GM21737 (cell line): ENCODE measurements around the gene AP3S1.
A peak's percentile ranks its signal among the peaks of the same experiment; 100 is the strongest.
"Not testable (repeated sequence)": the region's sequence is repeated elsewhere in the genome, so short reads cannot be mapped to it uniquely, and the experiment has no call there.

Experiments
- ATAC-seq: cut with Tn5 transposase; IDR thresholded peaks from one replicate; pipeline ENCODE4 v1.9.1; 2021; ENCODE audit warnings: mild to moderate bottlenecking, moderate library complexity; ENCODE audit not compliant: unreplicated experiment

Gene AP3S1

GRCh38 chr5:115824983-115825382 lies 16.8 kb upstream of the AP3S1 start:
- ATAC-seq, result not testable (repeated sequence)

GRCh38 chr5:115825948-115826347 lies 15.8 kb upstream of the AP3S1 start:
- no peak for ATAC-seq

- no peak for ATAC-seq
These were observed 11.8 kb upstream of the AP3S1 start for GRCh38 chr5:115829913-115830312.

- ATAC-seq, result no peak
These were observed 10.5 kb upstream of the AP3S1 start for GRCh38 chr5:115831163-115831768.

- no peak for ATAC-seq
These were observed 6.3 kb upstream of the AP3S1 start for GRCh38 chr5:115835481-115835880.

GRCh38 chr5:115838885-115839518 lies 2.7 kb upstream of the AP3S1 start:
- no peak for ATAC-seq

- no peak for ATAC-seq
These were observed 862 bp upstream of the AP3S1 start for GRCh38 chr5:115840873-115841272.

- peak; percentile 38 for ATAC-seq
These were observed 577 bp downstream of the AP3S1 start for GRCh38 chr5:115842089-115842935.

- no peak for ATAC-seq
These were observed 1.2 kb downstream of the AP3S1 start for GRCh38 chr5:115842952-115843351.

GRCh38 chr5:115843444-115844130 lies 1.9 kb downstream of the AP3S1 start:
- no peak for ATAC-seq

- no peak for ATAC-seq
These were observed 2.6 kb downstream of the AP3S1 start for GRCh38 chr5:115844321-115844817.

- no peak for ATAC-seq
These were observed 5.6 kb downstream of the AP3S1 start for GRCh38 chr5:115847290-115847689.

GRCh38 chr5:115849258-115849798 lies 7.6 kb downstream of the AP3S1 start:
- ATAC-seq, result no peak

- ATAC-seq, result no peak
These were observed 9.1 kb downstream of the AP3S1 start for GRCh38 chr5:115850744-115851416.

- ATAC-seq, result no peak
These were observed 12.4 kb downstream of the AP3S1 start for GRCh38 chr5:115854139-115854538.

- no peak for ATAC-seq
These were observed 14.2 kb downstream of the AP3S1 start for GRCh38 chr5:115855959-115856358.

- no peak for ATAC-seq
These were observed 15.3 kb downstream of the AP3S1 start for GRCh38 chr5:115857057-115857479.

GRCh38 chr5:115857626-115858349 lies 16.1 kb downstream of the AP3S1 start:
- no peak for ATAC-seq

GRCh38 chr5:115858396-115858795 lies 16.7 kb downstream of the AP3S1 start:
- ATAC-seq, result no peak

- ATAC-seq, result no peak
These were observed 17.6 kb downstream of the AP3S1 start for GRCh38 chr5:115859378-115859777.
